NCI-H1092 (cell line): ENCODE measurements around the gene TELO2.

Source experiments
- DNase-seq: peaks from one replicate; lab custom pipeline; 2025; lab: John Stamatoyannopoulos, UW

The TELO2 gene

DNA sequence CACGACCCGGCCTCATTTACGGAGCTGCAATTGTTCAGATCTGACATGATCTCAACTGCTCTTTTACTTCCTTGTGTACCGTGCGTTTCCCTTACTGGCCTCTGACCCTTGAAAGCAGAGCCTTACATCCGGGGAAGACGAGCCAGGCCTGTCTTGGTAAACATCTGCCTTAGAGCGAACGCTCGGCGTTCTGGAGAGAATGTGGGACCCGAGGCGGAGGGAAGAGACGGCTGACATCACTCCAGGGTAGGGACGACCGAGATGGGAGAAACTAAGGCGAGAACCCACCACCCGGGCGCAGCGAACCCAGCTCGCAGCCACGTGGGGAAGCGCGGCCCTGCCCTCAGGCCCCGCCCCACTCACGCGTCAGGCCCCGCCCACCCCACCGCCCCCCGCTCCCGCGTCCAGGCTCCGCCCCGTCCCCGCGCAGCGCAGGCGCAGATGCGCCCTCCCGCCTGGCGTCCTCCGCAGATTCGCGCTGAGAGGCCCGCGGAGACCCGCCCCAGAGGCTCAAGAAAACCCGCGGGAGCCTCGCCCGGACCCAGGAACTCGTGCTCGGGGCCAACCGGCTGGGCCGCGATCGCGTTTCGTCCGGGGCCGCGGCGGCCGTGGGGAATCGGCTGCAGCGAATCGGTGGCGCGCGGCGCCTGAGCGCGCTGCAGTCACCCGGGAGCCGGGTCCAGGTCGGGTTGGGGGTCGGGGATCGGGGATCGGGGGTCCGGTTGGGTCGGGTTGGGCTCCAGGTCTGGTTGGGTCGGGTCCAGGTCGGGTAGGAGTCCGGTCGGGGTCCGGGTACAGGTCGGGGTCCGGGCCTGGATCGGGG, at the start of gene TELO2:
TELO2 (plus strand) TSS at position 438 of the 823 bp plus-strand sequence. CDS start 922 bp downstream, outside the sequence.
- peak; percentile 77 for DNase-seq

DNA sequence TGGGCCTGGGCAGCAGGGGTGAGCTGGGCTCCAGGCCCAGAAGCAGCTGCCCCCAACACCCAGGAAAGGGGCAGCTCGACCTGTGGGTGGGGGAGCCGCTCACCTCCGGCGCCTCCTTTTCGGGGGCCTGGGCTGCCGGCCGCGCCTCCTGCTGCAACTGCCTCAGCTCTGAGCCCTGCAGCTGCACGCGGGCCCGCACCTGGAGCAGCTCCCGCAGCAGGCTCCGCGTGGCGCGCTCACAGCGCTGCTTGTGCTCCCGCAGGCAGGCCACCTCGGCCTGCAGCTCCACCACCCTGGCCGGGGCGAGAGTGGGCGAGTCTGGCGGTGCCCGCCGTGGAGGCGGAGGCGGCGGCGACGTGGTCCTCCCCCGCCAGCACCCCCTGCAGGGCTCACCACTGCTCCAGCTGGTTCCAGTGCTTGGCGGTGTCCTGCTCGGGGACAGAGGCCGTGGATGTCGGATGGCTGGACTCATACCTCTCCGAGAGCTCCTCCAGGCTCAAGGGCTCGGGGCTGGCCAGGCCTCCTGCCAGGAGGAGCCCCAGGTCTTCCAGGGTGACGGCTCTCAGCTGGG, 49.7 kb upstream of the TELO2 start:
- DNase-seq, result no peak

DNA sequence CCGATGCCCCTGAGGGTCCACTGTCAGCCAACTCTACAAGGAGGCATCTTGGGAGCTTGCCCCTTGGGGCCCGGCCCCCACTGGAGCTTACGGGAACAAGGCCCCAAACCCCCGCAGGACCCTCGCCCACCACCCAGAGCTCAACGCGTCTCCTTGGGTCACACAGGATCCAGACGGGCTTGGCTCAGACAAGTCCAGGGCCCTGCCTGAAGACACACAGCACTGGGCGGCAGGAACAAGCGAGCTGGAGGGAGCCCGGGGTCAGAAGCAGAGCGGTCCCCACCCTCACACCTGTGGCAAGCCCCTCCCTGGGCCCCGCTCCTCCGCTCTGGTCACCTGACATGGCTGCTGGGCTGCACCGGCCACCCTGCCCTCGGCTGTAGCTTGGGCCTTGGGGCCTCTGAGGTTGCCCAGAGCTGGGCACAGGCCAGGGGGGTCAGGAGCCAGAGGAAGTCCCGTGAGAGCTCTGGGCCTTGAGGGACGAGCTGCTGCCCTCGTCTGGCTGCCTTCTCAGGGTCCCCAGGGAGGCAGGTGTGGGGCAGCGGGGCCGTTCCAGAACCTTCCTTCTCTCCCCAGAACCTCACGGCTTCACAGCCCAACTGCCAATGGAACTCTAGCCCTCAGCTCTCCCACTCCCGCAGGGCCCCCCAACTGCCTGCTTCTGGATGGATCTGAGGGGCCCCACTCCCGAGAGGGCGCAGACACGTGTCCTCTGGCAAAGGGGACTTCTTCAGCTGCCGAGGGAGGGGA, 49.0 kb upstream of the TELO2 start, which contains the start of gene CCDC154:
CCDC154 (minus strand) TSS at position 577 of the 750 bp plus-strand sequence; CDS start at position 343, 234 bp downstream.
- no peak for DNase-seq

DNA sequence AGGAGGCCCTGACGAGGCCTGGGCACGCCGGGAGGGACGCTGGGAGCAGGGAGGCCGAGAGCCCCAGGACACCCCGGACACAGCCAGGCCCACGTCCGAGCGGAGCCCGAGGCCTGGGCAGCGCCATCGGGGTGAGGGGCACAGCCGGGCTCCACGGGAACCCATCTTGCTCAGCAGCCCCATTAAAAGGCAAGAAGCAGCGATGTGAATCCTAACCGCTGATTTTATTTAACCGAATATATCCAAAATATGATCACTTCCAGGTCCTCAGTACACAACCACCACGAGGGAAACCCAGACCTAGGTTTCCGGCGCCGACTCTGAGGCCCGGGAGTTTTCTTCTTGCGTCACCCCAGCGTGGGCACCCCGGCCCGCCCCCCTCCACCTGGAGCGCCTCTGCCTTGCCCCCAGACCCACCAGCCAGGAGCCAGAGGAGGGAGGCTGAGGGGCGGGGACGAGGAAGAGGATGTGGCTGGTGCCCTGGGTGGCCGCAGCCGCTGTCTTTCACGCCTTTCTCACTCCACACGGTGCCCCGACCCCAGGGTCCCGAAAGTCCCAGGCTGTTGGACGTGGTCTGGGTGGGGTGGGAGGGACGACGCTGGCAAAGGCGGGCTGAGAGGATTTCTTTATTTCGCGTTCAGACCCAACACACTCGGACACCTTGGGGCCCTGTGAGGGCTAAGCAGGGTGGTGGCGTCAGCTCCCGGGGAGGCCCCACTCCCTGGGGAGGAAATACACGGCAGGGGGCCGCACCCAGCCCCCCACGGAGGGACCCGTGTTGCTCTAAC, 48.2 kb upstream of the TELO2 start:
- DNase-seq, result no peak

DNA sequence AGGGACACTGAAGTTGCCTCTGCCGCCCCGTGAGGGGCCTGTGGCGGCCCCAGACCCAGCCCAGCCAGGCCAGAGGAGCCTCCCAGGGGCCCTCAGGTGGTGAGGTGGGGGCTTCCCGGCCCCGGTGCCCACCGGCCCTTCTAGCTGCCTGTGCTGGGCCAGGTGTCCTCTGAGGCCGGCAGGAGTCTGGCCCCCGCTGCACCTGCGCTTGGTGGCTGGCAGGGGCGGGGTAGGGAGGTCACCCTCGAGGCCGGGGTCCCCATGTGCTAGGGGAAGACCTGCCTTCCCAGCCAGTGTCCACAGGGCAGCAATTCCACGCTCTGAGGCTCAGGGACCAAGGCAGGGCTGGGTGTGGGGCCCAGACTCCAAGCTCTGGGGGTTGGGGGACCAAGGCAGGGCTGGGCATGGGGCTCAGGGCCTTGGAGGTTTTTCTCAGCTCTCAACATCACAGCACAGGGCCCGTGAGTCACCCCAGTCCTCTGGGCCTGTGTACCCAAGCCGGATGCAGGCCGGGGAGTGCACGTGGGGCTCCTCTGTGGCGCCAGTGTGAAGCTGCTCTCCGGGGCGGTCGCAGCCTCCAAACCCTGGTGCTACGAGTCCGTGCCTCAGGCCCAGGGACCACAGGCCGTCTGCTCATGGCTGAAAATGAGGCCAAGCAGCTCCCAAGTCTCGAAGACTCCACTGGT, 47.5 kb upstream of the TELO2 start:
- no peak for DNase-seq

DNA sequence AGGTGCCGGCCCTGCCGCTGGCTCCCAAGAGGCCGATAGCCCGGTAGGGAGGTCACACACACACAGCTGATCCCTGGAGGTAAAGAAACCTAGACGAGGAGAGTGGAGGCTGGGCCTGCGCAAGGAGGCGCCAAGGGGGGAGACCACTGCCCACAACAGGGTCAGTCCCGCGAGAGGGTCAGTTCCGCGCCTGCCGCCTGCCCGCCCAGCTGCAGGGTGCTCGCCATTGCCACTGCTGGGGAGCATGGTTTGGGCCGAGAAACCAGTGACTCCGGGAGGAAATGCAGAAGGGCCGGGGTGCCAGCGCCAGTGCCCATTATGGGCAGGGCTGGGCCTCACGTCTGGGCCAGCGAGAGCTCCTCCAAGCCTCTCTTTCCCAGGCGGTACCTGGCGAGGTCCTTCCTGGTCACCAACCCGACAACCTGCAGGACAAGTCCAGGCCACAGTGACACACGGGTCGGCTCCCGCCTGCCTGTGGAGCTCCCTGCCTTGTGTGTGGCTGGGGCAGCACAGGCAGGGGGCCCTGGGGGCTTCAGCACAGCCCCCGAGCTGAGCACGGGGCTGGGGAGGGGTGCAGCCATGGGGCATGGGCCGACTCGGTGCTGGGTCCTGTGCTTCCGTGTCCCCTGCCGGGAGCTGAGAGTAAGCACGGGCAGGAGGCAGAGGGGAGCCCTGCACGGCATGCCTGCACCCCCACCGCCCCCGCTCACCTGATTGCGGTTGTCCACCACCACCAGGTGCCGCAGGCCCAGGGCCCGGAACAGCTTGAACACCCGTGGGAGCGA, 46.7 kb upstream of the TELO2 start:
- no peak for DNase-seq

DNA sequence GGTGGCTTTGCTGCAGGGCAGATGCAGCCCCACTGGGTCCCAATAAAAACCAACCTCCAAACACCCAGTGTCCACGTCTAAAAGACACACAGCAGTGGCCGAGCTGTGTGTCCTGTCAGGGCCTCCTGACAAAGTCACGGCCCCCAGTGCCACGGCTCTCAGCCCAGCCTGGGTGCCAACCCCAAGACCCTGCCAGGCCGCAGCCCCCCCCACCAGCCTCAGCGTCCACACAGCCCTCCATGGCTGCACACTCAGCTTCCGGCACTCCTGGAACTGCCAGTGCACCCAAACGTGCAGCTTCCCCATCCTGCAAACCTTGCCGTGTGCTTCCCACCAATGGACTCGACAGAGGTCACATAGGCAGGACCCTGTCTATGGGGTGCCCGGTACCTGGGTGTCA, 45.2 kb upstream of the TELO2 start:
- DNase-seq, result no peak

DNA sequence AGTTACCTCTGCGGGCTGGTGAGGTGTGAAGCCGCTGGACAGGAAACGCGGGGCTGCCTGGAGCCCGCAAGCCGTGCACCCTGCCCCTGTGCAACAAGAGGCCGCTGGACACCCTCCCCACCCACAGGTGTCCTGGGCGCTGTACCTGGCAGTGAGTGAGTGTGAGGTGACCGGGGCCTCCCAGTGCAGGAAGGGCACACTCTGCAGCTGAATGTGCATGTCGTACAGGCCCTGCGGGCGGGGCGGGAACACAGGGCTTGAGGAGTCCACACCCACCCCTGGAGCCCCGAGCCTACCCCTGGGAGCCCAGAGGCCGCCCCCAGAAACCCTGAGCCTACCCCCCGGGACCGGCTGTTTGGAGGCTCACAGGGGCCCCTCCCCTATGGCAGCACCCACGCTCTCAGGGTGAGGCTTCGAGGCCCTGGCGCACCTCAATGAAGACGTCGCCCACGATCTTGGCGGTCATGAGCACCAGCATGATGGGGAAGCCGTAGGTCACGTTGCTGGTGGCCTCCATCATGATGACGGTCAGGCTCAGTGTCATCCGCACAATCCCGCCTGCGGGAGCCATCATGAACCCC, 44.5 kb upstream of the TELO2 start:
- DNase-seq, result no peak

DNA sequence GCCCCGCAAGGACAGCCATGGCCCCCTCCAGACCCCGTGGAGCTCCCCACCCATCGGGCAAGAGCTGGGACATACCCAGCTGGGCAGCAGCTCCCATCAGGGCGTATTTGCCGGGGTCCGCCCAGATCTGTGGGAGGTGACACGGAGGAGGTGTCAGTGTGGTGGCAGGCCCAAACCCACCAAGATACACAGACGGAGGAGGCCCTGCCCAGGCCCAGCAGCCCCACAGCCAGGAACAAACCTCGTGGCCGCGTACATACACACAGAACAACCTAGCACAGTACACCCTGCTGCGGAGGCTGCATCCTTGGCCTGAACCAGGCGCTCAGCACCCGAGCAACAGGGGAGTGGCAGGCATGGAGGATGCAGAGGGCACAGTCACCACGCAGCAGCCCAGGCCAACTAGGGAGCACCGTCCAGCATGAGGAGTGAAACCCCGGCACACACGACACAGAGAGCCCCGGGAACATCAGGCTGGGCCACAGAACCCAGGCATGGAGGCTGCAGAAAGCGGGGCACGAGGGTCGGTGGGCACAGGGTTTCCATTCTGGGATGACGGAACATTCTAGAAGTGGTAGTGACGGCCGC, 43.9 kb upstream of the TELO2 start:
- no peak for DNase-seq

DNA sequence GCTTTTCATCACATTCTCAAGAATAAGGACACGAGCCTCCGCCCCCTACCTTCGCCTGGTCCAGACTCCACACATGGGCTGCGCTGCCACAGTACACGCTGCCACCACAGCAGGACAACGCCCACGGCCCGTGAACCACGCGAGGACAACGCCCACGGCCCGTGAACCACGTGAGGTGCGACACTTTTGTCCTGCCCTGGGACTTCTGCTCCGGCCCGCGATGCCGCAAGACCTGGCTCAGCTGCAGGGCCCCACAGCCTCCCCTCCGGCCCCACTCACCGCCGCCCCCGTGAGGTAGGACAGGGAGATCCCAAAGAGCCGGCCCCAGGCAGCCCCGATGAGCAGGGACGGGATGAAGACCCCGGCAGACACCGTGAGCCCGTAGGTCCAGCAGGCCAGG, 42.9 kb upstream of the TELO2 start:
- no peak for DNase-seq

DNA sequence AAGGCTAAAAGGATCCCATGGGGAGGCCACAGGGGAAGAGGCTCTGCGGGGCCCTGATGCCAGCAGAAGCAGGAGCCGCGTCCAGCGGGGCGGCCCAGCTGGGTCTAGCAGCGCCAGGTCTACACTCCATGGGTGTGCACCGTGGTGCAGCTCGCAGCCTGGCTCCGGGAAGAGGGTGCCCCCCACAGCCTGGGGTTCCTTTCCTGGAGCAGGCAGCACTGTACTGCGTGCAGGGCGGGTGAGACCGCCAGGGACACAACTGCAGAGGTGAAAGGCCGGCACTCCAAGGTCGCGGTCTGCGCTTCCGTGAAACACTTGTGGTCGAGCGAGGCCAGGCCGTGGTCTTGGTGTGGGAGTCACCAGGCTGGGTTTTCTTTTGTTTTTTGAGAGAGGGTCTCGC, 42.3 kb upstream of the TELO2 start:
- no peak for DNase-seq

DNA sequence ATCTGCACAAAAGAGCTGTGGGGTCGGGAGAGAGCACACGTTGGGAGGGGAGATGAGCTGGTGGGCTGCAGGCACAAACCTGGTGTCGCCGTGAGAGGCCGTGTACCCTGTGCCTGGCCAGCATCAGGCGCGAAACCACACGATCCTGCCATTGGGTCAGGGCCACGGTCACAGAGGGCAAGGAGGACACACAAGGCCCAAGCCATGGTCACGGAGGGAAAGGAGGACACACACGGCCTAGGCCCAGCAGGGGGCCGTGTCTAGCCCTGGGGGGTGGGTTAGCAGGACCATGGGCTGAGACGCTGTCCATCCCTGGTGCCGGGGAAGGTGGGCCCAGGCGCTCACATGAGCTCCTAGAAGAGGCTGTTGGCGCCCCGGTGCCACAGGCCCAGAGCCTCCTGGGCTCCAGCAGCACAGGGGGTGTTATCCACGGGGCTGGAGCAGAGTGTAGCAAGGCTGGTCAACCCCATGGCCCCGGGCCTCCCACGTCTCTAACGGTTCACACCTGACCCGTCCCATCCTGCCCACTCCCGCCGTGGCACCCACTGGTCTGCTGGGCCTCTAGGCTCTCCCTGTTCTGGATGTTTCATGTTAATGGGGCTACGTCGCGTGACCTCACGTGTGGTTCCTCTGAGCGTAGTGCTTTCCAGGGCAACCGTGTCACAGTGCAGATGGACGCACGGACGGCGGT, 41.3 kb upstream of the TELO2 start:
- DNase-seq, result no peak

DNA sequence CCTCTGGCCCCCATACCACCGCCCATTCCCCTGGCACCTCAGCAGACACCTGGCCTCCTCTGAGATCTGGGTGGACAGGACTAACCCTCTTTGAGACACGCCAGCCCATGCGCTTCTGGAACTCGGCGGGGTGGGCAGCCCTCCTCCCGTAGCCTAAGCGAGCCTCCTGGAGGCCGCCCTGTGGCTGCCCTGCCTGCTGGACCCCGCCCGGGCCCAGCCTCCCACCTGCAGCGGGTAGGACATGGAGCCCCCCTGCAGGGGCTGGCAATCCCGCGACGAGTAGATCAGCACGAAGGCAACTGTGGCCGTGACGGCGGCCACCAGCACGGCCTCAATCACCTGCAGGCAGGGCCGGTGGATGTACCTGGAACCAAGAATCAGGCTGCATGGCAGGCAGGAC, 40.6 kb upstream of the TELO2 start:
- DNase-seq, result no peak

DNA sequence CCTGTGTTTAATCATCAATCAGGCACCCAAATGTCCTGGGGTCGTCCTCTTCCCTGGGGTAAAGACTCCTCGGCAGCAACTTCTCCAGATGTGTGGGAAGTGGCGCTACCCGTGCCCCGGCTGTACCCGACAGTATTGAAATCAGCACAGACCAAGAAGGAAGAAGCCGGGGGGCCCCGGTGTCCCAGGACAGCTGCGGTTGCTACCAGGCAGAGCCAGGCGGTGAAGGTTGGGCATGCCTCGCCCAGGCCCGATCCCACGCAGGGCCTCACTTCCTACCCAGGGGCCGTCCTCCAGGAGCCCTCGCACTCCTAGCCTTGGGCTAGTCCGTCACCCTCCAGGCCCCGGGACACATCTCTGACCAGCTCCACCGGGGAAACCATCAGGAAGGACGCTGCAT, 39.8 kb upstream of the TELO2 start:
- DNase-seq, result no peak

DNA sequence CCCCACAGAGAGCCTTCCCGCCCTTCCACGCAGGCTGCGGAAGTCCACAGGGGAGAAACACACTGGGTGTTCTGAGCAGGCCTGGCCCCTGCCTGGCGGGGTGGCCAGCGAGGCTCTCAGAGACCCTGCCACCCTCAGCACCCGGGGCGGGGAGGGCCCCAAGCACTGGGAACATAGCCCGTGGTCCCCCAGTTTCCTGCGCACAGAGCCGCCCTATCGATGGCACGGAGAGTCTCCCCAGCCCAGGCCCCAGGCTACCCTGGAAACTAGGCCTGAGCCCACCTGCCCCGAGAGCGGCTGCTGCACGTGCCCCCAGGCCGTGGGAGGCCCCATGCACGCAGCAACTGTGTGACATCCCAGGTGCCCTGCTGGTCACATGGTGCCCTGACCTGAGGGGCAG, 38.6 kb upstream of the TELO2 start:
- DNase-seq, result no peak

DNA sequence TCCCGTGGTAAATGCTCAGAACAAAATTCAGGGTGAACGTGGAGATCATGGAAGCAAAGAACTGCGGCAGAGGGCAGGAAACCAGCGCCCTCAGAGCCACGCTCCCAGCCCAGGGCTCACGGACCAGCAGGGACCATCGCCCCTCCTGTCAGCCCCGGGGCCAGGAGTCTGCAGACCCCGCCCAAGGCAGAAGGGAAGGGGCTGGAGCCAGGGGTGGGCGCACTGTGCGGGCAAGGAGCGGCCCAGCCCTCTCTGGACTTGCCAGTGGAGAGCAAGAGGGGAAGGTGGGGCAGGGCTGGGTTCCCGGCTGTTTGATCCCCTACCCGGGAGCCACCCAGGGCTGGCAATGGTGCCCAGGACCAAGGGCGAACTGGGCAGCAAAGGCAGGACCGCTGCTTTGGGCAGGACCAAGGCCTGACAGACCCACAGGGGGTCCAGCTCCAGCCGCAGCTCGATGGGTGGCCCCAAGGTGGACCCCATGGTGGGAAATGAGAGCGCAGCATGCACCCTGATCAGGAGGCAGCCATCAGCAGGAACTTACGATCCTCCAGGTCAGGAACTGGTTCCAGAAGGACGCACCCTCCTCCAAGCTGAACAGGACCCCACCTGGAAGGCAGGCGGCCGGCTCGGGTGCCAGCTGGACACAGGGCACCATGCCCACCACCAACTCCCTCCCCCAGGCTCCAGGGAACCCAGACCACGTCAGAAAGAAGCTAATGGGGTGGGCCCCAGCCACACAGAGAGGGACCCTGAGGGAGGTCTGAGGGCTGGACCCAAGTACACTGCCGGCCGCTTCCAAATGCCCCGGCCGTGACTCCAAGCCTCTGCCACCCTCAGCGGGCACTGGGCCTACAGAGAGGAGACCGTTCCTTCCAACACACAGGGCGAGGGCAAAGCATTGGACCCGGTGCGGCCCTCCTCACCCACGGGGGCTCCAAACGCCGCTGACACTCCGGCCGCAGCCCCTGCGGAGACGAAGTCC, 37.7 kb upstream of the TELO2 start:
- DNase-seq, result no peak

DNA sequence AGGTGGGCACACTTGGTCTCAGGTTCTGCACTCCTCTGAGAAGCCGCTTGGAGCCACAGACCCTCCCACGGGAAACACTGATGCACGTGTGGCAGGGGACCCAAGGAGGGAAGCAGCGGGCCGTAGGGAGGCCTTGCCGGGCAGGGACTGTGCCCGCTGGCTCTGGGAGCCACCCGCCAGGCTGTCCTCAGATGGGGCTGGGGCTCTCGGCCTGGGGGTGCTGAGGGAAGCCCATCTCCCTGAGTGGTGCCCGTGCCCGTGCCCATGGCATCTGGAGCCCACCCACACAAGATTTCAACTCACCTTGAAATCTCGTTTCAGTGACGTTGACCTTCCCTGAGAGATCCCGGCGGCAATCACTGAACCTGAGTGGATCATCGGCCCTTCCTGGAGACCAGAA, 36.2 kb upstream of the TELO2 start:
- no peak for DNase-seq
